Astrocyte of the spinal cord (primary cell): ENCODE data around the gene MDM4.

ENCODE experiments used
- DNase-seq: peaks from one replicate; pipeline ENCODE4 v3.0.0; 2011; ENCODE audit warnings: low read depth, low spot score
- H3K4me3 ChIP-seq: 2 replicates; pipeline ENCODE4 v1.5.1; 2011; ENCODE audit warnings: low read depth, mild to moderate bottlenecking, low read length, moderate library complexity
- CTCF ChIP-seq: IDR thresholded peaks from 2 replicates; pipeline ENCODE4 v1.5.1; 2012; ENCODE audit warnings: low read depth, mild to moderate bottlenecking, low read length, inconsistent platforms
- in situ Hi-C: cut with HindIII; loops from 2 replicates; pipeline ENCODE4 v1.10.0; 2017; ENCODE audit warnings: low sequenced_read_pairs

The MDM4 gene

GRCh38 chr1:204572923-204573922, 57.0 kb downstream of the MDM4 start:
- in situ Hi-C loops: no loop called here
- DNase-seq: no peak

GRCh38 chr1:204574016-204574864, 58.0 kb downstream of the MDM4 start:
- no peak for TF ChIP-seq CTCF
- in situ Hi-C loops: no loop called here
- DNase-seq: no peak

More at GRCh38 chr1:204572923-204573922, 57.0 kb downstream of the MDM4 start:
- no peak for TF ChIP-seq CTCF
- H3K4me3 ChIP-seq: no peak overlapping the region

GRCh38 chr1:204574865-204575163, 58.6 kb downstream of the MDM4 start:
- in situ Hi-C loops: no loop called here
- TF ChIP-seq CTCF: no peak

More at GRCh38 chr1:204574016-204574864, 58.0 kb downstream of the MDM4 start:
- no peak overlapping the region for H3K4me3 ChIP-seq

GRCh38 chr1:204575221-204576190, 59.3 kb downstream of the MDM4 start:
- in situ Hi-C loops: no loop called here
- no peak overlapping the region for H3K4me3 ChIP-seq
- DNase-seq: no peak
- no peak for TF ChIP-seq CTCF

More at GRCh38 chr1:204574865-204575163, 58.6 kb downstream of the MDM4 start:
- DNase-seq: no peak
- no peak overlapping the region for H3K4me3 ChIP-seq

- no peak overlapping the region for H3K4me3 ChIP-seq
- no peak for TF ChIP-seq CTCF
- in situ Hi-C loops: no loop called here
- DNase-seq: no peak
These were observed 60.2 kb downstream of the MDM4 start for GRCh38 chr1:204576422-204576821.
